GM12801 (cell line): ENCODE data around the gene STKLD1.

Source experiments
- TF ChIP-seq, protein P1 (sequence below): IDR thresholded peaks from one replicate; pipeline ENCODE4 v1.5.1; 2011; ENCODE audit warnings: control low read depth; ENCODE audit not compliant: insufficient read length; ENCODE audit errors: extremely low read depth

The STKLD1 gene

DNA sequence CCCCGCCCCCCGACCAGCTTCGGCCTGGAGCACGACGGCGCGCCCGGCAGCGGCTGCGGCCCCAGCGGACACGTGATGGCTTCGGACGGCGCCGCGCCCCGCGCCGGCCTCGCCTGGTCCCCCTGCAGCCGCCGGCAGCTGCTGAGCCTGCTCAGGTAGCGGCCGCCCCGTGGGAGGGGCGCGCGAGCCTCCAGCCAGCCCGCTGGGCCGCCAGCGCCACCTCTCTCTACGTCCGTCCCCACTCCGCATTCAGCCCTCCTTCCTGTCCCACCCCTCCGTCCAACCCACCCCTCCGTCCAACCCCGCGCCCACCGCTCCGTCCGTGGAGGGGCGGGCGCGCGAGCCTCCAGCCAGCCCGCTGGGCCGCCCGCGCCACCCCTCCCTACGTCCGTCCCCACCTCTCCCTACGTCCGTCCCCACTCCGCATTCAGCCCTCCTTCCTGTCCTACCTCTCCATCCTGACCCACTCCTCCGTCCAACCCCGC lies 52.5 kb downstream of the STKLD1 start:
- TF ChIP-seq, protein P1, sequence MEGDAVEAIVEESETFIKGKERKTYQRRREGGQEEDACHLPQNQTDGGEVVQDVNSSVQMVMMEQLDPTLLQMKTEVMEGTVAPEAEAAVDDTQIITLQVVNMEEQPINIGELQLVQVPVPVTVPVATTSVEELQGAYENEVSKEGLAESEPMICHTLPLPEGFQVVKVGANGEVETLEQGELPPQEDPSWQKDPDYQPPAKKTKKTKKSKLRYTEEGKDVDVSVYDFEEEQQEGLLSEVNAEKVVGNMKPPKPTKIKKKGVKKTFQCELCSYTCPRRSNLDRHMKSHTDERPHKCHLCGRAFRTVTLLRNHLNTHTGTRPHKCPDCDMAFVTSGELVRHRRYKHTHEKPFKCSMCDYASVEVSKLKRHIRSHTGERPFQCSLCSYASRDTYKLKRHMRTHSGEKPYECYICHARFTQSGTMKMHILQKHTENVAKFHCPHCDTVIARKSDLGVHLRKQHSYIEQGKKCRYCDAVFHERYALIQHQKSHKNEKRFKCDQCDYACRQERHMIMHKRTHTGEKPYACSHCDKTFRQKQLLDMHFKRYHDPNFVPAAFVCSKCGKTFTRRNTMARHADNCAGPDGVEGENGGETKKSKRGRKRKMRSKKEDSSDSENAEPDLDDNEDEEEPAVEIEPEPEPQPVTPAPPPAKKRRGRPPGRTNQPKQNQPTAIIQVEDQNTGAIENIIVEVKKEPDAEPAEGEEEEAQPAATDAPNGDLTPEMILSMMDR: no peak

GRCh38 chr9:133429214-133429613 lies 53.0 kb downstream of the STKLD1 start:
- TF ChIP-seq, protein P1: no peak

GRCh38 chr9:133429641-133430161 lies 53.5 kb downstream of the STKLD1 start:
- TF ChIP-seq, protein P1: no peak

DNA sequence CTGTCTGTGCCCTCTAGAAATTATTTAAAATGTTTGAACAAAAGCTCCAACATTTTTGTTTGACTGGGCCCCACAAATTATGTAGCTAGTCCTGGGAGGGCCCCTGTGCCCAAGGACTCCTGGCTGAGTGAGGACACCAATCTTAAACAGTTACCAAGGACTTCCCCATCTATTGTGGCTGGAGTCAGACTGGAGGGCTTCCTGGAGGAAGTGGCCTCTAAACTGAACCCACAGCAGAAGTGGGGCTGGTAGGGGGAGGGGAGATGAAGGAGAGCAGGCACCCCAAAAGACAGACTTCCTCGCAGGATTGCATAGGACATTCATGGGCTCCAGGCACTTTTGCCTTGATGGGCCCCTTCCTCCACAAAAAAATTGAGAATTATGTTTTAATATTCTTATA lies 54.1 kb downstream of the STKLD1 start:
- TF ChIP-seq, protein P1: no peak

DNA sequence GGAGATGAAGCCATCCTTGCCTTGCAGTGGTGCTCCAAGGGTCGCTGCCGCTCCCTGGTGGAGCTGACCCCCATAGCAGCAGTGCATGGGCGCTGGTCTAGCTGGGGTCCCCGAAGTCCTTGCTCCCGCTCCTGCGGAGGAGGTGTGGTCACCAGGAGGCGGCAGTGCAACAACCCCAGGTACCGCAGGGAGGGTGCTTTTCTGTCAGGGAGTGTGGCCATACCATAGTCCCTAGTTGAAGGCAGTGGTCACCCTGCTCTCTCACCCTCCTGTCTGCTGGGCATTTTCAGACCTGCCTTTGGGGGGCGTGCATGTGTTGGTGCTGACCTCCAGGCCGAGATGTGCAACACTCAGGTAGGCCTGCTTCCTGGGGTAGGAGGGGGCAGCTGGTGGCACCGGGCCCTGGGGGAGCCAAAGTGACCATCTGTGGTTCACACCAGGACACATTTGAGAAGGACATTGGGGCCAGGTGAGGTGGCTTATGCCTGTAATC lies 57.2 kb downstream of the STKLD1 start:
- TF ChIP-seq, protein P1: no peak

DNA sequence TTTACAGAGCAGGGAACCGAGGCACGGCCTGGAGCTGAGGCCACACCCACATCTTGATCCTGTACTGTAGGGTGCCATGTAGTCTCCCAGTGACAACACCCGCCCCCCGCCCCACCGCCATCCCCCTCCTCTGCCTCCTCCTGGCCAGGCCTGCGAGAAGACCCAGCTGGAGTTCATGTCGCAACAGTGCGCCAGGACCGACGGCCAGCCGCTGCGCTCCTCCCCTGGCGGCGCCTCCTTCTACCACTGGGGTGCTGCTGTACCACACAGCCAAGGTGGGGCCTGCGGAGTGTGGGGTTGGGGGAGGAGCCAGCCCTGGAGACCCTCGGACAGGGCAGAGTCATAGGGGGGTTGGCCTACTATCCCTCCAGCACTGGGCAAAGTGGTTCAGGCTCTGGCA lies 60.5 kb downstream of the STKLD1 start:
- TF ChIP-seq, protein P1: no peak

- TF ChIP-seq, protein P1: no peak
These were observed 61.8 kb downstream of the STKLD1 start for GRCh38 chr9:133437753-133438531.
